Amniotic epithelial cell (primary cell): ENCODE results near the gene SPINK5.
"Not testable (repeated sequence)": the region's sequence is repeated elsewhere in the genome, so short reads cannot be mapped to it uniquely, and the experiment has no call there.

Experiments used
- DNase-seq: peaks from one replicate; pipeline ENCODE4 v3.0.0-alpha.2; 2010; ENCODE audit warnings: low read depth

Gene SPINK5

GRCh38 chr5:148063861-148064260, at the start of gene SPINK5:
Gene SPINK5, plus strand, starts transcription at chr5:148063980. Its CDS starts 65 bp downstream, at chr5:148064045.
- DNase-seq: no peak

GRCh38 chr5:148014276-148014675, 49.5 kb upstream of the SPINK5 start:
- DNase-seq: peak; percentile 21

GRCh38 chr5:148020257-148020988, 43.4 kb upstream of the SPINK5 start:
- DNase-seq: no peak

GRCh38 chr5:148027505-148027904, 36.3 kb upstream of the SPINK5 start:
- DNase-seq: no peak

- DNase-seq: no peak
These were observed 34.6 kb upstream of the SPINK5 start for GRCh38 chr5:148029131-148029530.

GRCh38 chr5:148033134-148033533, 30.6 kb upstream of the SPINK5 start:
- no peak for DNase-seq

GRCh38 chr5:148035676-148036075, 28.1 kb upstream of the SPINK5 start:
- no peak for DNase-seq

- DNase-seq: no peak
These were observed 20.9 kb upstream of the SPINK5 start for GRCh38 chr5:148042881-148043280.

GRCh38 chr5:148043705-148044104, 20.1 kb upstream of the SPINK5 start:
- no peak for DNase-seq

- DNase-seq: not testable (repeated sequence)
These were observed 8.6 kb upstream of the SPINK5 start for GRCh38 chr5:148055160-148055559.

GRCh38 chr5:148060309-148060708, 3.5 kb upstream of the SPINK5 start:
- DNase-seq: no peak

- DNase-seq: no peak
These were observed 2.9 kb upstream of the SPINK5 start for GRCh38 chr5:148060881-148061280.

- no peak for DNase-seq
These were observed 6.8 kb downstream of the SPINK5 start for GRCh38 chr5:148070621-148071020.

- no peak for DNase-seq
These were observed 8.4 kb downstream of the SPINK5 start for GRCh38 chr5:148072207-148072606.

- no peak for DNase-seq
These were observed 11.7 kb downstream of the SPINK5 start for GRCh38 chr5:148075529-148075928.

- DNase-seq: no peak
These were observed 19.4 kb downstream of the SPINK5 start for GRCh38 chr5:148083203-148083602.

- DNase-seq: no peak
These were observed 20.5 kb downstream of the SPINK5 start for GRCh38 chr5:148084269-148084668.

- DNase-seq: no peak
These were observed 21.5 kb downstream of the SPINK5 start for GRCh38 chr5:148085310-148085709.

GRCh38 chr5:148085977-148086705, 22.4 kb downstream of the SPINK5 start:
- no peak for DNase-seq

GRCh38 chr5:148090146-148090772, 26.5 kb downstream of the SPINK5 start:
- DNase-seq: no peak

GRCh38 chr5:148090773-148091250, 27.0 kb downstream of the SPINK5 start:
- no peak for DNase-seq

GRCh38 chr5:148091991-148092964, 28.5 kb downstream of the SPINK5 start:
- DNase-seq: no peak
